HUES64 (cell line): ENCODE measurements around the gene ASPSCR1.

Experiments
- H3K27ac ChIP-seq: 2 replicates; pipeline ENCODE4 v1.7.0; 2013; ENCODE audit warnings: low read depth, low read length, inconsistent platforms
- H3K27me3 ChIP-seq: 2 replicates; pipeline ENCODE4 v1.6.1; 2013; ENCODE audit warnings: mild to moderate bottlenecking, low read length; ENCODE audit not compliant: insufficient read depth
- H3K36me3 ChIP-seq: 2 replicates; pipeline ENCODE4 v1.6.1; 2013; ENCODE audit warnings: mild to moderate bottlenecking, low read length; ENCODE audit not compliant: insufficient read depth
- H3K4me1 ChIP-seq: 2 replicates; pipeline ENCODE4 v1.6.1; 2013; ENCODE audit warnings: mild to moderate bottlenecking, low read length, moderate library complexity; ENCODE audit not compliant: insufficient read depth
- H3K4me3 ChIP-seq: 2 replicates; pipeline ENCODE4 v1.5.1; 2013; ENCODE audit warnings: mild to moderate bottlenecking, low read length, moderate library complexity
- H3K9ac ChIP-seq: 2 replicates; pipeline ENCODE4 v1.6.1; 2013; ENCODE audit warnings: mild to moderate bottlenecking, low read depth, low read length
- H3K9me3 ChIP-seq: 2 replicates; pipeline ENCODE4 v1.6.1; 2013; ENCODE audit warnings: low read depth, low read length; ENCODE audit not compliant: insufficient read depth
- WGBS: fragments of 150-250, 120-280 bp; methylation state at CpG from one replicate; pipeline ENCODE4 v1.1.7; 2013; ENCODE audit warnings: missing lambda C conversion rate; 5-methylcytosine and 5-hydroxymethylcytosine counted together

Gene ASPSCR1

DNA sequence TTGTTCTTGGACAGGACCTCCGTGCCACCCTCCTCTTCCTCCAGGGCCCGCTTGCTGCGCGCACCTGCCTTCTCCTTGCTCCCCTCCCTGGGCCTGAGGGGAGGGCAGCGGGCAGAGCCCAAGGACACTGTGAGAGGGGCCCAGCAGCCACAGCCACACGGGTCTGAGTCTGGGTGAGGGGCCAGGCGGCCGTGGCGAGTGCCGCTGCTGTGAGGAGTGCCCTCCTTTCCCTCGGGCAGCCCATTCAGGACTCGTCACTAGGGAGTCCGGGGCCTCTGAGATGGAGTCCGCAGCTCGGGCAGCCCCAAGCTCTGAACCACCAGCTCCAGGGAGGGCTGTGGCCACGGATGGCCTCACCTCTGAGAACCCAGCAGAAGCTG lies 82.6 kb downstream of the ASPSCR1 start:
- H3K9me3 ChIP-seq = no peaks in the 10 kb centered on the region
- 97% methylated on average over 16 of the region's 16 CpGs for WGBS
- H3K4me1 ChIP-seq = no peaks in the 10 kb centered on the region
- H3K4me3 ChIP-seq = no peak overlapping the region
- H3K9ac ChIP-seq = no peak overlapping the region
- H3K27me3 ChIP-seq = no peaks in the 10 kb centered on the region
- H3K36me3 ChIP-seq = peaks cover 86% of the 10 kb centered on the region
- H3K27ac ChIP-seq = no peak overlapping the region

- H3K9ac ChIP-seq = no peak overlapping the region
- no peak overlapping the region for H3K4me3 ChIP-seq
- 89% methylated on average over 14 of the region's 14 CpGs for WGBS
- H3K4me1 ChIP-seq = no peaks in the 10 kb centered on the region
- H3K36me3 ChIP-seq = peaks cover 82% of the 10 kb centered on the region
- H3K9me3 ChIP-seq = no peaks in the 10 kb centered on the region
- H3K27me3 ChIP-seq = no peaks in the 10 kb centered on the region
- H3K27ac ChIP-seq = no peak overlapping the region
These were observed 83.2 kb downstream of the ASPSCR1 start for GRCh38 chr17:82060614-82061013.

GRCh38 chr17:82061047-82061925 lies 83.9 kb downstream of the ASPSCR1 start:
- 95% methylated on average over 34 of the region's 34 CpGs for WGBS
- H3K9ac ChIP-seq = no peak overlapping the region
- H3K36me3 ChIP-seq = peaks cover 75% of the 10 kb centered on the region

DNA sequence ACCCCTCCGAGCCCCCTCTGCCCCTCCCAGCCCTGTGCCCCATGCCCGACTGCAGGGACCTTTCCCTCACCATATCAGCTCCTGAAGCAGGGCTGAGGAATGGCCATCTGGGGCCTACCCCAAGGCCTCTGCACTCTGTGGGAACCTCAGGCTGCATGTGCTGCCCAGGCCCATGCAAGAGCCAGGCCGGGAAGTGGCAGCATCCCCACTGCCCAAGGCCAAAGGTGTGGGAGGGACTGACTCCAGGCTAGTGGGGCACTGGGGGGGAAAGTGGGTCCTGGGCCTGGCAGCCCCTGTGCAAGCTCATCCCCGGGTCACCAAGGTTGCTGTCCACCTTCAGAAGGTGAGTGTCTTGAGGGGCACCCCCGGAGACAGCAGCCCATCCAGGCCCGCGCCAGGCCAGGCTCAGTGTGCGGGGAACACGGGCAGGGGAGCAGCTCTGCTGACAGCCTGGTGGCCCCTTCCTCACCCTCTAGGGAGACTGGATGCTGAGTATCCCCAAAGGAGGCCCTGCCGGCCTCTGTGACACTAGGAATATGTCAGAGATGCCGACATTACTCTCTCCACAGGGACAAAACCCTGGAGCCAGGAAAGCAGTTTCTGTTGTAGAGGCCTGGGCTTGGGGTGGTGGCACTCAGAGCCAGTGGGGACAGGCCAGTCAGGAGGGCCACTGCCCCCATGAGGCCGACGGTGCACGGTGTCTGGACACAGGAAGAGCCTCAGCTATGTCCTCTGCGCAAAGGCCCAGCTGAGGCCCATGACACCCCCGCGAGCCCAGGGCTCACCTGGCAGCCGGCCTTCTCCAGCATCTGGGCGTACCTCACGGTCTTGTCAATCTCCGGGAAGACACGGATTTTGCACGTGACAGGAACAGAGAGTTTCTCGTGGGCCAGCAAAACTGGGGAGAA lies 84.9 kb downstream of the ASPSCR1 start:
- no peaks in the 10 kb centered on the region for H3K4me1 ChIP-seq
- H3K4me3 ChIP-seq = no peak overlapping the region
- no peaks in the 10 kb centered on the region for H3K9me3 ChIP-seq
- H3K27me3 ChIP-seq = no peaks in the 10 kb centered on the region
- WGBS = 94% methylated on average over 24 of the region's 24 CpGs
- H3K27ac ChIP-seq = no peak overlapping the region
- H3K36me3 ChIP-seq = peaks cover 64% of the 10 kb centered on the region
- no peak overlapping the region for H3K9ac ChIP-seq

More at GRCh38 chr17:82061047-82061925, 83.9 kb downstream of the ASPSCR1 start:
- Histone ChIP-seq H3K4me3 (no peak overlapping the region), H3K27me3 (no peaks in the 10 kb centered on the region), H3K9me3 (no peaks in the 10 kb centered on the region), H3K4me1 (no peaks in the 10 kb centered on the region), H3K27ac (no peak overlapping the region)

GRCh38 chr17:82062984-82063368 lies 85.5 kb downstream of the ASPSCR1 start:
- 96% methylated on average over 9 of the region's 9 CpGs for WGBS
- no peak overlapping the region for H3K4me3 ChIP-seq
- no peak overlapping the region for H3K9ac ChIP-seq
- H3K27ac ChIP-seq = no peak overlapping the region
- H3K27me3 ChIP-seq = no peaks in the 10 kb centered on the region
- H3K36me3 ChIP-seq = peaks cover 58% of the 10 kb centered on the region
- no peaks in the 10 kb centered on the region for H3K4me1 ChIP-seq
- H3K9me3 ChIP-seq = no peaks in the 10 kb centered on the region

DNA sequence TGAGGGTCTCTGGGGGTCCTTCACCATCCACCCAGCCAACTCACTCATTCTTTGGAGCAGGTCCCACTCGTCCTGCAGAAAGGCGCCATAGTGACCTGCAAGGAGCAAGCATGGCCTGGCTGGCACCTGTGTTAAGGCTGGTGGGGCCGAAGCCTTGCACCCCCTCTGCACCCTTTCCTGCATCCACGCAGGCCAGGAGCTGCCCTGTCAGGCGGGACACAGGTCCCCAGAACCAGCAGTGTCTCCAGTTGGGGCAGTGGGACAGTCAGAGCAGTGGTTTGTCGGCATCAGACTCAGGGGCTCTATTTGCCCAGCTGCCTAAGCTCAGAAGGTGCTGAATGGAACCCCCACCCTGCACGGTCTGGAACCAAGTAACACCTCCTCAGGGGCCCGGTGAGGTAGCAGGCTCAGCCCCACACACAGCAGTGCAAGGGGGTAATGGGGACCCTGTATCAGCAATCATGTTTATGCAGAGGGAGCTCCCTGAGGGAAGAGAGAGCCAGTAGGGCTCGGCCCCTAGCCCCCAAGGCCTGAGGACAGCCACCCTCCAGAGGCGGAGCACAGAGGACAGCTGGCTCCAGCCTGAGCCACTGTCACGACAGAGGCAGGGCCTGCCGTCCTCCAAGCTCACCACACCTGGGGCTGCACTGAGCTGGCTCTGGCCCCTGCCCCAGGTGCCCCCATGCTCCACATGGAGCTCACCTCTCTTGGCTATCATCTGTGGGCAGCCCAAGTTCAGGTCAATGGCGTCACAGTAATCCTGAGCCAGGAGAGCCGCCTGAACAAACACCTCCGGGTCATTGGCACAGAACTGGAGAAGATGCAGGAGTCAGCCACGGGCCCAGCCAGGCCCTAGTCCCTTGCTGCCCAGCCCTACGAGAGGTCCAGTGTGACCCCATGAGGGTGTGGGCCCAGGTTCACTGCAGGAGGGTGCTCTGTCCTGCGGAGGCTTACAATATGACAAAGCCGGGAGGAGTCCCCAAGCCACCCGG lies 86.3 kb downstream of the ASPSCR1 start:
- H3K9me3 ChIP-seq = no peaks in the 10 kb centered on the region
- WGBS = 91% methylated on average over 20 of the region's 20 CpGs
- no peaks in the 10 kb centered on the region for H3K4me1 ChIP-seq
- no peaks in the 10 kb centered on the region for H3K27me3 ChIP-seq
- H3K4me3 ChIP-seq = peak overlapping the region; percentile 87
- H3K9ac ChIP-seq = no peak overlapping the region
- no peak overlapping the region for H3K27ac ChIP-seq
- H3K36me3 ChIP-seq = peaks cover 52% of the 10 kb centered on the region

GRCh38 chr17:82064433-82065192 lies 87.2 kb downstream of the ASPSCR1 start:
- Histone ChIP-seq H3K27me3 (no peaks in the 10 kb centered on the region), H3K27ac (no peak overlapping the region), H3K9ac (peak overlapping the region; percentile 70), H3K36me3 (peaks cover 43% of the 10 kb centered on the region), H3K9me3 (no peaks in the 10 kb centered on the region), H3K4me1 (no peaks in the 10 kb centered on the region), H3K4me3 (peak overlapping the region; percentile 87)
- WGBS = 58% methylated on average over 36 of the region's 36 CpGs

- Histone ChIP-seq H3K9ac (peak overlapping the region; percentile 70), H3K4me1 (no peaks in the 10 kb centered on the region), H3K4me3 (peak overlapping the region; percentile 87), H3K27ac (no peak overlapping the region), H3K9me3 (no peaks in the 10 kb centered on the region), H3K36me3 (peaks cover 37% of the 10 kb centered on the region), H3K27me3 (no peaks in the 10 kb centered on the region)
- 2% methylated on average over 47 of the region's 47 CpGs for WGBS
These were observed 87.8 kb downstream of the ASPSCR1 start for GRCh38 chr17:82065193-82065637.

- Histone ChIP-seq H3K4me3 (peak within 1 kb of the TSS; percentile 87), H3K4me1 (no peaks in the 10 kb centered on the region), H3K36me3 (peaks cover 32% of the 10 kb centered on the region), H3K27me3 (no peaks in the 10 kb centered on the region), H3K9ac (peak within 1 kb of the TSS; percentile 91), H3K27ac (no peak within 1 kb of the TSS), H3K9me3 (no peaks in the 10 kb centered on the region)
- WGBS = 11% methylated on average over 88 of the region's 88 CpGs
These were observed 88.3 kb downstream of the ASPSCR1 start, which contains the start of gene DUS1L for GRCh38 chr17:82065638-82066303. Gene DUS1L (minus strand): TSS chr17:82065804. CDS start chr17:82065059, 745 bp downstream.
